ACC112 (cell line): ENCODE data around the gene SLC25A18.
"Not testable (repeated sequence)": the region's sequence is repeated elsewhere in the genome, so short reads cannot be mapped to it uniquely, and the experiment has no call there.

Experiments used
- H2AFZ ChIP-seq: fragments of 200-600 bp; sonication (generic); one replicate; pipeline ENCODE4 v1.6.0; 2017; ENCODE audit warnings: antibody characterized with exemption, low read length; ENCODE audit not compliant: unreplicated experiment
- H3K27ac ChIP-seq: fragments of 200-600 bp; sonication (generic); 2 replicates; pipeline ENCODE4 v1.5.1; 2014; ENCODE audit warnings: low read depth, mild to moderate bottlenecking, antibody characterized with exemption, low read length, moderate library complexity
- H3K27me3 ChIP-seq: fragments of 200-600 bp; sonication (generic); 2 replicates; pipeline ENCODE4 v1.6.1; 2014; ENCODE audit warnings: mild to moderate bottlenecking, antibody characterized with exemption, low read length, moderate library complexity, mixed read lengths; ENCODE audit not compliant: insufficient read depth
- H3K36me3 ChIP-seq: fragments of 200-600 bp; sonication (generic); 2 replicates; pipeline ENCODE4 v1.6.1; 2016; ENCODE audit warnings: mild to moderate bottlenecking, antibody characterized with exemption, low read length, moderate library complexity, mixed read lengths; ENCODE audit not compliant: insufficient read depth
- H3K4me1 ChIP-seq: fragments of 200-600 bp; sonication (generic); one replicate; pipeline ENCODE4 v1.6.1; 2016; ENCODE audit warnings: low read length, mixed read lengths; ENCODE audit not compliant: insufficient read depth, unreplicated experiment, control insufficient read depth
- H3K4me3 ChIP-seq: fragments of 200-600 bp; sonication (generic); 2 replicates; pipeline ENCODE4 v1.5.1; 2014; ENCODE audit warnings: mild to moderate bottlenecking, low read depth, low read length
- H3K79me2 ChIP-seq: fragments of 200-600 bp; sonication (generic); one replicate; pipeline ENCODE4 v1.6.0; 2016; ENCODE audit warnings: low read length; ENCODE audit not compliant: control insufficient read depth, unreplicated experiment, insufficient read depth

The SLC25A18 gene

DNA sequence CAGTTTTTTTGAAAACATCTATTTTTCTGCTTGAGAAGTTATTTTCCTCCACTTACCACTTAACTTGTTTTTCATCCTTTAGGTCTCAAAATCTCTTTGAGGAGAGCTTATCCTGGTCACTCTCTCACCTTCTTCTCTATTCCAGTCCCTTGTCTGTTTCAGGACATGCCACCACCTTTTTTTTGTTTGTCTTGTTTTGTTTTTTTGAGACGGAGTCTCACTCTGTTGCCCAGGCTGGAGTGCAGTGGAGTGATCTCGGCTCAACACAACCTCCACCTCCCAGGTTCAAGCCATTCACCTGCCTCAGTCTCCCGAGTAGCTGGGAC, 70.7 kb downstream of the SLC25A18 start:
- Histone ChIP-seq H3K4me1 (peaks cover 31% of the 10 kb centered on the region), H3K4me3 (no peak overlapping the region), H3K36me3 (no peaks in the 10 kb centered on the region), H3K79me2 (peaks cover under 1% of the 10 kb centered on the region), H3K27me3 (no peaks in the 10 kb centered on the region), H2AFZ (no peak overlapping the region), H3K27ac (peak overlapping the region; percentile 87)

DNA sequence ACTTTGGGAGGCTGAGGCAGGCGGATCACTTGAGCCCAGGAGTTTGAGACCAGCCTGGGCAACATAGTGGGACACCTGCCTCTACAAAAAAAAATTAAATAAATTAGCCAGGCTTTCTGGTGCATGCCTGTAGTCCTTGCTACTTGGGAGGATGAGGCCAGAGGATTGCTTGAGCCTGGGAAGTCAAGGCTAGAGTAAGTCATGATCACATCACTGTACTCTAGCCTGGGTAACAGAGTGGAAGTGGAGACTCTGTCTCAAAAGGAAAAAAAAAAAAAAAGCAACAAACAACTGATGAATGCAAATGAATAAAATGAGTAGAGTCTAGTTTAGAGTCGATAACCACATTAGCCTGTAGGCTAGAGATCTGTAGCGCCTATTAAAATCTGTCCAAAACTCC, 71.4 kb downstream of the SLC25A18 start:
- H3K27ac ChIP-seq = peak overlapping the region; percentile 87; the same call in 1 of the 2 replicates

DNA sequence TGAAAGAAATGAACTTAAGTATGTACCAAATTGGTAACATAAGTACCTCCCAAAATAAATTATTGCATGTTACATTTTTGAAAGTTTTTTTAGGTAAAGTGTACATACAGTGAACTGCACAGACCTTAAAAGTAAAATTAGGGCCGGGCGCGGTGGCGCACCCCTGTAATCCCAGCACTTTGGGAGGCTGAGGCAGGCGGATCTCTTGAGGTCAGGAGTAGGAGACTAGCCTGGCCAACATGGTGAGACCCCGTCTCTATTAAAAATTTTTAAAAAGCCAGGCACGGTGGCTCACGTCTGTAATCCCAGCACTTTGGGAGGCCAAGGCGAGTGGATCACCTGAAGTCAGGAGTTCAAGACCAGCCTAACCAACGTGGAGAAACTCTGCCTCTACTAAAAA, 73.6 kb downstream of the SLC25A18 start:
- H3K36me3 ChIP-seq, H3K27me3 ChIP-seq, H3K4me3 ChIP-seq, H3K27ac ChIP-seq, H2AFZ ChIP-seq: not testable (repeated sequence)
- Histone ChIP-seq H3K4me1 (peaks cover 36% of the 10 kb centered on the region), H3K79me2 (peaks cover 21% of the 10 kb centered on the region)

More for the DNA sequence above, 71.4 kb downstream of the SLC25A18 start:
- Histone ChIP-seq H3K79me2 (peaks cover 8% of the 10 kb centered on the region), H3K27me3 (no peaks in the 10 kb centered on the region), H3K36me3 (no peaks in the 10 kb centered on the region), H3K4me1 (peaks cover 29% of the 10 kb centered on the region), H2AFZ (no peak overlapping the region), H3K4me3 (no peak overlapping the region)

DNA sequence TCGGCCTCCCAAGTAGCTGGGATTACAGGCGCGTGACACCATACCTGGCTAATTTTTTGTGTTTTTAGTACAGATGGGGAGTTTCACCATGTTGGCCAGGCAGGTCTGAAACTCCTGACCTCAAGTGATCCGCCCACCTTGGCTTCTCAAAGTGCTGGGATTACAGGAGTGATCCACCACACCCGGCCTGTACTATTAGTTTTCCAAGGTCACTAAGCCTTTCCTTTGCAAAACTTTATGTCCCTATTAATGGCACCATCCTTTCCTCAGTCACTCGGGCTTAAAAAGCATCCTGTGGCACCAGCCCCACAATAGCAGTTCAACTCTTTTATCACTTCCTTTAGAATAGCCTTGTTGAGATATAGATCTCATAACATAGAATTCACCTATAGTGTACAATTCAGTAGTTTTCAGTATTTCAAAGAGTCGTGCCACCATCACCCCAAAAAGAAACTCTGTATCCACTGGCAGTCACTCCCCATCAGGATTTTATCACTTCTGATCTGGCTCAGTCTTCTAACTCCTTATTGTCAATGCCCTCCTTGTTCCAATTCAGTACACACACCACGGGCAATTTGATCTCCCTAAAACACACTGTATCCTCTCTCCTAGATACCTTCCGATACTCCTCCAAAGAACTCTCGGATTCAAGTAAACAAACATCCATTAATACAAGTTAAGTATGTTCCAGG, 74.3 kb downstream of the SLC25A18 start:
- H3K79me2 ChIP-seq = peaks cover 22% of the 10 kb centered on the region
- peak overlapping the region; percentile 48 for H2AFZ ChIP-seq
- no peaks in the 10 kb centered on the region for H3K36me3 ChIP-seq
- H3K4me3 ChIP-seq = peak overlapping the region; percentile 96
- H3K4me1 ChIP-seq = peaks cover 31% of the 10 kb centered on the region
- peak overlapping the region; percentile 83 for H3K27ac ChIP-seq
- H3K27me3 ChIP-seq = no peaks in the 10 kb centered on the region

DNA sequence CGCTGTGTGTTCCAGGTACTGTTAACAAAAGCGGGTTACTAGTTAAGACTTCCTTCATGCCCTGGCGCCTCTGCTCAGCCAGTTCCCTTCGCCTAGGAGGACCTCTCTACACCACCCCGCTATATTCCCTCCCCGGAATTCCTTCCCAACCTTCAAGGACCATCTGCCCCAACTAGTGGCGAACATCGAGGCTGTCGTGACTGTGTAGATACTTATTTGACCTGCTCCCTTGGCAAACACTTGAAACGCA, 74.8 kb downstream of the SLC25A18 start:
- Histone ChIP-seq H2AFZ (peak overlapping the region; percentile 48), H3K4me1 (peaks cover 27% of the 10 kb centered on the region), H3K79me2 (peaks cover 25% of the 10 kb centered on the region), H3K27ac (peak overlapping the region; percentile 83), H3K36me3 (no peaks in the 10 kb centered on the region), H3K27me3 (no peaks in the 10 kb centered on the region), H3K4me3 (peak overlapping the region; percentile 96)

DNA sequence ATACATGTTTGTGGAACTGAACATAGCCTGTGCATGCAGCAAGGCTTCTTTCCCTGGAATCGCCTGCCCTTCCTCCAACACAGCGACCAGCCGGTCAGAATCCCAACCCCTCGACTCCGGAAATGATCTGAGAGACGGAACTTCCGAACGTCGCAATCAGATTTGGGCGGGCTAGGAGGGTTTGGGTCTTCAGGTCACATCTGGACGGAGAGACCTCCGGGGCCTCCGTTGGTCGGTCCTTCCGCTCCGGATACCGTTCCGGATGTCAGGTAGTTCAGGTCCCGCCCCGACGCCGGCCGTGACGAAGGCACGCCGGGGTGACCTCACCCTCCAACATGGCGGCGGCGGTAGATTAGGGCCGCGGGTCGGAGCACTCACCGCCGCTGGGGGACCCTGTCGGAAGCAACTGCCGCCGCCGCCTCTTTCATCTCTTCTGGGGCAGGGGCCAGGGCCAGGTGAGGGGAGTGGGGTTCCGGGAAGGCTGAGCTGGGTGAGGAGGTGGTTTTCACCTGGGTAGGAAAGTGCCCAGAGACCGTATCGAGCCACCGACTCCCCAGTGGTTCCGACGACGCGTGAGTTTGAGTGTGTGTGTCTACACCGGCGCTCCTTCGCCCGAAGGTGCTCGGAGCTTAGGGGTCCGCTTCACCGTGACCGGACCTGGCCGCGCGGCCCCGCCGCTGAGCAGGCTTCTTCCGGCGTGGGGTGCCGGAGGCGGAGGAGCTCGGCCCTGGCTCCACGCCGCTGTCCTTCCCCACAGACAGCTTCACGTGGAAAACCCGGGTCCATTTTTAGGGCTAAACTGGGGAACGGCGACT, 75.3 kb downstream of the SLC25A18 start, which contains the start of gene BCL2L13:
Gene BCL2L13 (plus strand): TSS at position 326 of the 815 bp plus-strand sequence. CDS start 16,955 bp downstream, outside the sequence.
- Histone ChIP-seq H3K79me2 (peaks cover 25% of the 10 kb centered on the region), H3K4me3 (peak within 1 kb of the TSS; percentile 96), H2AFZ (peak within 1 kb of the TSS; percentile 48)

DNA sequence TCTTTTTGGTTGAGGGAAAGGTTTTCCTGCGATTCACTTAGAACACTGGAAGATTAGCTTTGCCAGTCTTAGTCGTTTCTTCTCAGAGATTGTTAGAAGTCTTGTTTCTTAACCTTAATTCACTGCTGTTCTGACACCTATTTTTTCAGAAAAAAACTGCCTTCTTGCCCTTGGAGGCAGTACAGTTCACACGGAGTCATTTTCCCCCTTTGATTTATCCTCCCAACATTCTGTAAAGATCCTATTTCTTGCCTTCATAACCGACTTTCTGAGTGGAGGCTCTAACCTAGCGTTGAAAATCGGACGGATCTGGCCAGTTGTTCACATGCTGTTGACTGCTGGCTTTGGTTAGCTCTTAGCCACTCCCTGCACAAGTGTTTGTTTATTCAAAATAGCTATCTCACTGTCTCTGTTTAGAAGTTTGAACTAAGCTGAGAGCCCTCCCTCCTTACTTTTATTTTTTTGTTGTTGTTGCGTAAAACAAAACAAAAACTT, 76.0 kb downstream of the SLC25A18 start:
- Histone ChIP-seq H3K27me3 (no peaks in the 10 kb centered on the region), H3K27ac (peak overlapping the region; percentile 83), H2AFZ (peak overlapping the region; percentile 48), H3K36me3 (no peaks in the 10 kb centered on the region), H3K79me2 (peaks cover 25% of the 10 kb centered on the region), H3K4me3 (peak overlapping the region; percentile 96), H3K4me1 (peaks cover 17% of the 10 kb centered on the region)

More for the DNA sequence above, 75.3 kb downstream of the SLC25A18 start, which contains the start of gene BCL2L13:
- no peaks in the 10 kb centered on the region for H3K27me3 ChIP-seq
- H3K36me3 ChIP-seq = no peaks in the 10 kb centered on the region
- peaks cover 21% of the 10 kb centered on the region for H3K4me1 ChIP-seq
- H3K27ac ChIP-seq = peak within 1 kb of the TSS; percentile 83
